OCI-M2 (cell line): Measurements from ENCODE around the gene RBM34.

ENCODE experiments used
- DNase-seq: peaks from one replicate; lab custom pipeline; 2025; ENCODE audit not compliant: unreplicated experiment; lab: John Stamatoyannopoulos, UW

The RBM34 gene

GRCh38 chr1:235156265-235156664, 4.8 kb downstream of the RBM34 start:
- DNase-seq = no peak

GRCh38 chr1:235152235-235152634, 8.8 kb downstream of the RBM34 start:
- DNase-seq = no peak

GRCh38 chr1:235151033-235151432, 10.0 kb downstream of the RBM34 start:
- DNase-seq = no peak

- no peak for DNase-seq
These were observed 11.2 kb downstream of the RBM34 start for GRCh38 chr1:235149824-235150223.

- no peak for DNase-seq
These were observed 13.8 kb downstream of the RBM34 start for GRCh38 chr1:235147269-235147668.

- no peak for DNase-seq
These were observed 15.4 kb downstream of the RBM34 start for GRCh38 chr1:235145639-235146038.

- no peak for DNase-seq
These were observed 18.1 kb downstream of the RBM34 start for GRCh38 chr1:235142991-235143390.

GRCh38 chr1:235139315-235139714, 21.7 kb downstream of the RBM34 start:
- DNase-seq = no peak

GRCh38 chr1:235138821-235139220, 22.2 kb downstream of the RBM34 start:
- DNase-seq = no peak

- DNase-seq = no peak
These were observed 24.9 kb downstream of the RBM34 start for GRCh38 chr1:235136111-235136510.

GRCh38 chr1:235134171-235134570, 26.9 kb downstream of the RBM34 start:
- no peak for DNase-seq

GRCh38 chr1:235133086-235133485, 28.0 kb downstream of the RBM34 start:
- DNase-seq = no peak

GRCh38 chr1:235131961-235132360, 29.1 kb downstream of the RBM34 start:
- DNase-seq = no peak

- no peak for DNase-seq
These were observed 30.2 kb downstream of the RBM34 start for GRCh38 chr1:235130766-235131270.

- DNase-seq = no peak
These were observed 31.1 kb downstream of the RBM34 start for GRCh38 chr1:235129774-235130570.

GRCh38 chr1:235128456-235129328, 32.4 kb downstream of the RBM34 start, which contains the start of gene TOMM20:
TSS of gene TOMM20 (minus strand) at chr1:235128837. CDS start at chr1:235128715, 122 bp downstream.
- peak; percentile 67 for DNase-seq

- DNase-seq = no peak
These were observed 33.2 kb downstream of the RBM34 start for GRCh38 chr1:235127732-235128455.

GRCh38 chr1:235127203-235127602, 33.8 kb downstream of the RBM34 start:
- no peak for DNase-seq

- no peak for DNase-seq
These were observed 36.4 kb downstream of the RBM34 start for GRCh38 chr1:235124665-235125064.

- no peak for DNase-seq
These were observed 36.9 kb downstream of the RBM34 start for GRCh38 chr1:235124111-235124510.

- DNase-seq = no peak
These were observed 38.7 kb downstream of the RBM34 start for GRCh38 chr1:235122348-235122747.
